ENCODE data around the gene PRR5L.
A peak's percentile ranks its signal among the peaks of the same experiment; 100 is the strongest.

The PRR5L gene

DNA sequence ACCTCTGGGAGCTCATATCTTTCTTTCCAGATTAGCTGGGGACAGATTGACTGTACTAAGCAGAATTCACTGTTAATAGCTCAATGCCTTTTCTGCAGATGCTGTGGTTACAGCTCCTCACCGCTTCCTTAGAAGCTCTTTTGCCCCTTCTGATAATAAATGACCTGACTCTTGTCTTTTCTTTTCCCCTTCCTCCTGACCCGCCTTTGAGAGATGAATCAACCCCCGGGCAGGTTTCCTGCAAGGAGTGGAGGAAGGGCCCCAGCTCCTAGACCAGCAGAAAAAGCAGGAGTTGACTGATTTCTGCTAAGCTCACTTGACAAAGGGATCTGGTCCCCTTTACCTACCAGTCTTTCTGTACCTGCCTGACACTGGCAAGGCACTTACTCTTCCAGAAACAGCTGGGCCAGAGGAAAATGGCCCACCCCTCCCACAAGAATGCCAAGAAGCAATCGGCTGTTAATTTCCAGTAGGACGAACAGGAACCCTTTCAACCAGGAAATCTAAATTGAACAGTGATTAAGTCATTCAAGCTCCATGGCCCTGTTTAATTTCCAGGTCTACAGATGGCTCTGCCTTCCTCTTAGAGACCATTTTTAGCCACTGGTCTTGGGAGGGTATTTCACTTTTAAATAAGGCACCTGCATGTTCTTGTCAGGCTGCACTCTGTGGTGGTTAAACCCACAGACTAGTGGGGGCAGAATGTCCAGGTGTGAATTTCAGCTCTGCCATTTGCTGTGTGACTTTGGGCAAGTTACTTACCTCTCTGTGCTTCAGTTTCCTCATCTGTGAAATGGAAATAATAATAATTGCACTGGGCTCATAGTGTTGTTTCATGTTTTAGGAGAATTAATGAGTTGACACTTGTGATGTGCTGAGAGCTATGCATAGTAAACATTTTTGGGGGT, 67.5 kb downstream of the PRR5L start:
- no peak for DNase-seq (ENCODE audit: low spot score in 2 of 2)
- peaks cover 16% of the 10 kb centered on the region for H3K4me1 Mint-ChIP-seq
- no peak for ATAC-seq (ENCODE audit: low read depth)
- no peaks in the 10 kb centered on the region for H3K36me3 Mint-ChIP-seq
- H3K9me3 Mint-ChIP-seq, result no peaks in the 10 kb centered on the region
- H3K27ac Mint-ChIP-seq, result no peak overlapping the region
- H3K4me3 Mint-ChIP-seq, result no peak overlapping the region
- peaks cover 9% of the 10 kb centered on the region for H3K27me3 Mint-ChIP-seq

- peaks cover 13% of the 10 kb centered on the region for H3K4me1 Mint-ChIP-seq
- DNase-seq (ENCODE audit: low spot score in 2 of 2), result no peak
- no peaks in the 10 kb centered on the region for H3K36me3 Mint-ChIP-seq
- no peaks in the 10 kb centered on the region for H3K9me3 Mint-ChIP-seq
- H3K27me3 Mint-ChIP-seq, result peaks cover 11% of the 10 kb centered on the region
- H3K27ac Mint-ChIP-seq, result no peak overlapping the region
- ATAC-seq (ENCODE audit: low read depth), result no peak
- H3K4me3 Mint-ChIP-seq, result no peak overlapping the region
Observed at GRCh38 chr11:36364551-36365325, 68.7 kb downstream of the PRR5L start.

- H3K27me3 Mint-ChIP-seq, result peaks cover 13% of the 10 kb centered on the region
- no peak for ATAC-seq (ENCODE audit: low read depth)
- peaks cover 2% of the 10 kb centered on the region for H3K4me1 Mint-ChIP-seq
- no peaks in the 10 kb centered on the region for H3K9me3 Mint-ChIP-seq
- no peak overlapping the region for H3K27ac Mint-ChIP-seq
- no peaks in the 10 kb centered on the region for H3K36me3 Mint-ChIP-seq
- H3K4me3 Mint-ChIP-seq, result no peak overlapping the region
- DNase-seq (ENCODE audit: low spot score in 2 of 2), result no peak
Observed at GRCh38 chr11:36365907-36366306, 69.8 kb downstream of the PRR5L start.

DNA sequence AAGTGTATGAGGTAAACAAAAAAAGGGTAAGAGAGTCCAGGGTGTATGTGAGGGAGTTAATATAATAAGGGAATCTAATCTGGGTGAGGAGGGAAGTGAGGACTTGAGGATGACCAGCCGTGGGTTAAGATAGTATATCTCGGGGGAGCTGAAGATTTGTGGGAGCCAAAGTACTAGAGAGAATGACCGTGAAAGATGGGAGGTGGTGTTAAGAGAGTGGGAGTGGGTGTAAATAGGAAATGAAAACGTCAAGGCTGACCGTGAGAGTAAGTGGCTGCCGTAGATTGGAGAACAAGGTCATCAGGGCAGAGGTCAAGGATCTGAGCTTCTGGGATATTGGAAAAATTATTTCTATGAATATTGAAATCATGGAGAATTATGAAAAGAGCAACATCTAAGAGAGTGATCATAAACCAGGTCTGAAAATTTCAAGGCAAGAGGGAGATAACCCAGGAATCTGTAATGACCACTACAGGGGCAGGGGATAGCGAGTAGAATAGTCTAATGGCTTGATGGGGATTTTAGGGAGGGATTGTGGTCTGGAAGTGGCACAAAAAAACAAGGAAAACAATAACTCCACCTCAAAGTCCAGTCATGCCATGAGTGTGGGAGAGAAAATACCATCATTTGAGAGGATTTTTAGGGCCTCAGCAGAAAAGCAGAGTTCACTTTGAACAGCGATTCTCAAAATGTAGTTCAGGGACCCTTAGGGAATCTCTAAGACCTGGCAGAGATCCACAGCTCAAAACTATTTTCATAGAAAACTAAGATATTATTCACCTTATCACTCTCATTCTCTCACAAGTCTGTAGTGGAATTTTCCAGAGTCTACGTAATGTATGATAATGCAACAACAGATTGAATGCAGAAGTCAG, 72.0 kb downstream of the PRR5L start:
- DNase-seq (ENCODE audit: low spot score in 2 of 2) (no peak), ATAC-seq (ENCODE audit: low read depth) (no peak)
- H3K4me1 Mint-ChIP-seq, result peaks cover 2% of the 10 kb centered on the region
- peaks cover 15% of the 10 kb centered on the region for H3K27me3 Mint-ChIP-seq
- no peaks in the 10 kb centered on the region for H3K36me3 Mint-ChIP-seq
- H3K4me3 Mint-ChIP-seq, result no peak overlapping the region
- no peak overlapping the region for H3K27ac Mint-ChIP-seq
- no peaks in the 10 kb centered on the region for H3K9me3 Mint-ChIP-seq

- H3K4me1 Mint-ChIP-seq, result peaks cover 7% of the 10 kb centered on the region
Observed at GRCh38 chr11:36371181-36371580, 75.1 kb downstream of the PRR5L start.

DNA sequence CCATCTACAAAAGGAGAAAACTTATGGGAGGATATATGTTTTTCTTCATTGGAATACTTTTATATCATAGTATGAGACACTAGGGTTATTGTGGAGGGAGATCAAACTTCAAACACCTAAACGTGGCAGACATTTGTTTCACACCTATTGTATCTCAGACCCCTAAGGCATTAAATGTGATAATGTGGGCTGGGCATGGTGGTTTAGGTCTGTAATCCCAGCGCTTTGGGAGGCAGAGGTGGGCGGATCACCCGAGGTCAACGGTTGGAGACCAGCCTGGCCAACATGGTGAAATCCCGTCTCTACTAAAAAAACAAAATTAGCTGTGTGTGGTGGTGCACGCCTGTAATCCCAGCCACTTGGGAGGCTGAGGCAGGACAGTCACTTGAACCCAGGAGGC, 75.5 kb downstream of the PRR5L start:
- Mint-ChIP-seq H3K4me1 (peaks cover 9% of the 10 kb centered on the region), H3K4me3 (no peak overlapping the region), H3K36me3 (no peaks in the 10 kb centered on the region), H3K9me3 (no peaks in the 10 kb centered on the region), H3K27ac (no peak overlapping the region), H3K27me3 (peaks cover 22% of the 10 kb centered on the region)
- no peak for DNase-seq (ENCODE audit: low spot score in 2 of 2)
- ATAC-seq (ENCODE audit: low read depth), result no peak

More at GRCh38 chr11:36371181-36371580, 75.1 kb downstream of the PRR5L start:
- no peak overlapping the region for H3K4me3 Mint-ChIP-seq
- ATAC-seq (ENCODE audit: low read depth) (no peak), DNase-seq (ENCODE audit: low spot score in 2 of 2) (no peak)
- no peaks in the 10 kb centered on the region for H3K36me3 Mint-ChIP-seq
- no peak overlapping the region for H3K27ac Mint-ChIP-seq
- peaks cover 20% of the 10 kb centered on the region for H3K27me3 Mint-ChIP-seq
- no peaks in the 10 kb centered on the region for H3K9me3 Mint-ChIP-seq

DNA sequence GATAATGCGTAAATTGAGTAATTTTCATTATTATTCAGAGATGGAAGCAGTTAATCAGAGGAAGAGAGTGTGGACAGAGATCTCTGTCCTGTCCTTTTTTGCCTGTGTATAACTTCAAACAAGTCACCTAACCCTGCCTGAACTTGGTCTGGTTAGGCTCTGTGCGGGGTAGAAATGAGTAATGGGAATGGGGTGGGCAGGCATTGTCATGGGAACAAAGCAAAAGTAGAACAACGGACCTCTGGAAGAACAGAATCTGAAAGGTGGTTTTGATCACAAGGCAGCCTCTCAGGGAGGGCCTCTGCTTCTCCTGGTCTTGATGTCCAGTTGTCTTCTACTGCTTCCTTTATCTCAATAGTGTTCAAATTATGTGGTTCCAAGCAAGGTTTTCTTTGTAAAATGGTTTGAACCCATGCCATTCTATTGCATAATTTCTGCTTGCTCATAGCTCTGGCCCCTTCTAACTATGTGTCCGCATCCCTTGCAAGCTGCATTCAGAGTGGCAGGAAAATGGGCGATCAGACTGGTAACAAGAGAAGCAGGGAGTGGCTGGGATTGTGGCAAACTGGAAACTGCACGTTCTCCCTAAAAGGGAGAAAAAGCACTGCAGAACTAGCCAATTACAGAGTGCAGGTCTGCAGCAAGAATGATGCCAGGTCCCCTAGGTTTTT, 76.1 kb downstream of the PRR5L start:
- no peak overlapping the region for H3K4me3 Mint-ChIP-seq
- H3K27me3 Mint-ChIP-seq, result peaks cover 25% of the 10 kb centered on the region
- H3K27ac Mint-ChIP-seq, result no peak overlapping the region
- ATAC-seq (ENCODE audit: low read depth), result no peak
- DNase-seq (ENCODE audit: low spot score in 2 of 2), result no peak
- peaks cover 12% of the 10 kb centered on the region for H3K4me1 Mint-ChIP-seq
- no peaks in the 10 kb centered on the region for H3K36me3 Mint-ChIP-seq
- H3K9me3 Mint-ChIP-seq, result no peaks in the 10 kb centered on the region

DNA sequence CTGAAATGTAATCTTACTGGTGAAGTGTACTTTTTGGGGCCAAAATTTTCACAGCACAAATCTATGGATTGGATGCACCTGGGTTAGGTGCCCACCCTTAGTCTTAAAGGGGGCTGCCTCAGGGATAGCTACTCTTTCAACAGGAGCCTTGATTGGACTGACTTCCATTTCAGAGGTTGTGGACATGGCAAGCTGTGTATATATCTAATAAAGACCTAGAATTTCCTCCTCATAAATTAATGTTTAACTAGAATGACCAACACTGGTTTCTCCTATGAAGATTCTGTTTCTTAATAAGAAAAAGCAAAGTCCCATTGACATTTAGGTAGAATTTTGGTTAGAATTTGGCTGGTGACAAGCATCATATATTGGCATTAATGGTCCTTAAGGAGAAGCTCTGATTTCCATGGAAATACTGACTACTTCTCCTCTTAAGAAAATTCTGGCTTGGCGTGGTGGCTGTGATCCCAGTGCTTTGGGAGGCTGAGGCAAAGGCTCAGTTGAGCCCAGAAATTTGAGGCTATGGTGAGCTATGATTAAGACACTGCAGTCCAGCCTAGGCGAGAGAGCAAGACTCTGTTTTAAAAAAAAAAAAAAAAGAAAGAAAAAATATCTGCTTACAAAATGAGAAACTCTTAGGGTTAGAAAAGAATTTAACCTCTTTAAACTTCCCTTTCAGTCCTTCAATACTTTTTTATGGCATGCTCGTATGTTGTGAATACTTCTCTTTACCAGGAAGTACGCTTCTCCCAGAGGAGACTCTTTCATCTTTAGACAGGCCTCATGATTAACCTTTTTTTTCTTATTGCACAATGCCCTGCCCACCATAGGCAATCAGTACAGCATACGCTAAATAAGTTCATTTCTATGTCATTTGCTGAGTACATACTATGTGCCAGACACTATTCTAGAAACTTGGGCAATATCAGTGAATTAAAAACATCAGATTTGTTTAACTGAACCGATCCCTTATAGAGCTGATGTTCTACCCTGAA, 77.2 kb downstream of the PRR5L start:
- Mint-ChIP-seq H3K36me3 (no peaks in the 10 kb centered on the region), H3K4me1 (peaks cover 19% of the 10 kb centered on the region), H3K4me3 (no peak overlapping the region), H3K9me3 (no peaks in the 10 kb centered on the region), H3K27me3 (peaks cover 21% of the 10 kb centered on the region), H3K27ac (no peak overlapping the region)
- ATAC-seq (ENCODE audit: low read depth), result no peak
- no peak for DNase-seq (ENCODE audit: low spot score in 2 of 2)

DNA sequence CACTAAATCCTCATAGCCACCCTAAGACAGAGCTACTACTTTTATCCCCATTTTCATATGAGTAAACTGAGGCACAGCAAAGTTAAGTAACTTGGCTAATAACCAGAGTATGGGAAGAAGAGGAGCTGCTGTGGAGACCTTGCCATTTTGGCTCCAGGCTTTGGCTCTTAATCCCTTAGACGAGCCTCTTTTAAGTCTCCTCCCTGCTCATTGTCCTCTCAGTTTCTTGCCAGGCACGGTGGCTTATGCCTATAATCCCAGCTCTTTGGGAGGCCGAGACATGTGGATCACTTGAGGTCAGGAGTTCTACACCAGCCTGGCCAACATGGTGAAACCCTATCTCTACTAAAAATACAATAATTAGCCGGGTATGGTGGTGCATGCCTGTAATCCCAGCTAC, 78.6 kb downstream of the PRR5L start:
- Mint-ChIP-seq H3K9me3 (no peaks in the 10 kb centered on the region), H3K4me3 (no peak overlapping the region), H3K27me3 (peaks cover 18% of the 10 kb centered on the region), H3K36me3 (no peaks in the 10 kb centered on the region), H3K4me1 (peaks cover 19% of the 10 kb centered on the region), H3K27ac (no peak overlapping the region)
- ATAC-seq (ENCODE audit: low read depth), result no peak
- DNase-seq (ENCODE audit: low spot score in 2 of 2), result no peak

DNA sequence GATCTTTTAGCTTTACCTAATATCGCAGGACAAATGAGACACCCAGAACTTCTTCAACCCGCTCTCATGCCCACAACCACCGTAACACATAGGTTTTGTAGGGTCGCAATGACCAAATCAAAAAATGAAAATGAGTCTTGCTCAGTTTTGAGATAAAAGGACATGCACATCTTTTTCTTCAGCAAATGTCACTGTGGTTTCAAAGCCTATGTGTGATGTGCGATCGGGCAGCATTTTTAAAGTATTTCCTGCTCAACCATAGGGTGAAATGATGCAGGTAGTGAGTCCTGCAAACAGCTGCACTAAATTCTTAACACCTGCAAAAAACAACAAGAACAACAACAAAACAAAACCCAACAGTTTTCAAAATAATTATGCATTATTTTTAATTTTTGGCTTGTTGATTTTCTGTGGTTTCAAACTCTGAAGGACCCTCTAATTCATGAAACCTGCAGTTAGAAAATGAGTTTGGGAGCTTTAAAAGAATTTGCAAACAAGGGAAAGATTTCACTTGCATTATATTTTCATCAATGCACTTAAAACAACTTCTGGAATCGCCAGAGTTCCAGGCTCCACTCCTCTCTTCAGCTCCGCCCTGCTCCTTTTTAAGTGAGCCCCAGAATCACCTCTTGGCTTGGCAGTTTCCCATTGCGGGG, 79.4 kb downstream of the PRR5L start:
- Mint-ChIP-seq H3K9me3 (no peaks in the 10 kb centered on the region), H3K4me3 (peak overlapping the region; percentile 89), H3K27ac (no peak overlapping the region), H3K36me3 (no peaks in the 10 kb centered on the region), H3K4me1 (peaks cover 19% of the 10 kb centered on the region), H3K27me3 (peaks cover 15% of the 10 kb centered on the region)
- DNase-seq (ENCODE audit: low spot score in 2 of 2), result no peak
- ATAC-seq (ENCODE audit: low read depth), result no peak

GRCh38 chr11:36376009-36376887, 80.2 kb downstream of the PRR5L start:
- DNase-seq (ENCODE audit: low spot score in 2 of 2), result no peak
- Mint-ChIP-seq H3K9me3 (no peaks in the 10 kb centered on the region), H3K36me3 (no peaks in the 10 kb centered on the region), H3K4me3 (peak overlapping the region; percentile 89), H3K4me1 (peaks cover 23% of the 10 kb centered on the region), H3K27ac (no peak overlapping the region), H3K27me3 (peaks cover 15% of the 10 kb centered on the region)
- no peak for ATAC-seq (ENCODE audit: low read depth)
